Muscle layer of colon (tissue), 2 donors: Measurements from ENCODE around the gene P2RX2.

Experiments used
- H3K27ac ChIP-seq: one replicate; pipeline ENCODE4 v1.7.0; 2013; ENCODE audit warnings: low read depth, mild to moderate bottlenecking, low read length, moderate library complexity
- H3K27me3 ChIP-seq, 2 donors: one replicate each; pipeline ENCODE4 v1.7.0; 2013; ENCODE audit warnings: low read length in 2 of 2, mild to moderate bottlenecking in 2 of 2; ENCODE audit not compliant: insufficient read depth in 2 of 2, control insufficient read depth in 1 of 2
- H3K36me3 ChIP-seq: one replicate; pipeline ENCODE4 v1.7.0; 2013; ENCODE audit warnings: mild to moderate bottlenecking, low read length; ENCODE audit not compliant: insufficient read depth
- H3K4me1 ChIP-seq: one replicate; pipeline ENCODE4 v1.7.0; 2013; ENCODE audit warnings: mild to moderate bottlenecking, low read length; ENCODE audit not compliant: insufficient read depth
- H3K4me3 ChIP-seq, 2 donors: one replicate each; pipeline ENCODE4 v1.7.0; 2013; ENCODE audit warnings: low read length in 2 of 2, low read depth in 1 of 2, mild to moderate bottlenecking in 1 of 2, moderate library complexity in 1 of 2
- H3K9ac ChIP-seq: one replicate; pipeline ENCODE4 v1.7.0; 2013; ENCODE audit warnings: low read length
- H3K9me3 ChIP-seq: one replicate; pipeline ENCODE4 v1.7.0; 2013; ENCODE audit warnings: mild to moderate bottlenecking, low read length
- donor health status: abdominal sarcoma.
- donor health status: Adenocarcinoma of cecum.

P2RX2 gene

DNA sequence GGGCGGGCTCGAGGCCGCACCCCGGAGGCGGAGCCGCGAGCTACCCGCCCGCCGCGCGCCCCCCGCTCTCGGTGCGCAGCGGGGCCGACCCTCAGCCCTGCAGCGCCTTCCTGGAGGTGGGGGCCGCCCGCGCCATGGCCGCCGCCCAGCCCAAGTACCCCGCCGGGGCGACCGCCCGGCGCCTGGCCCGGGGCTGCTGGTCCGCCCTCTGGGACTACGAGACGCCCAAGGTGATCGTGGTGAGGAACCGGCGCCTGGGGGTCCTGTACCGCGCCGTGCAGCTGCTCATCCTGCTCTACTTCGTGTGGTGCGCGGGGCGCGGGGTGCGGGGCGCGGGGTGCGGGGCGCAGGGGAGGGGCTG, at the start of gene P2RX2:
P2RX2 (plus strand) TSS at position 94 of the 361 bp plus-strand sequence; CDS start at position 135, 41 bp downstream.
- Histone ChIP-seq H3K4me3 (no peak within 1 kb of the TSS), H3K27me3 (peaks cover 27 to 51% of the 10 kb centered on the region in 2 donors), H3K4me1 (peaks cover 8% of the 10 kb centered on the region), H3K36me3 (no peaks in the 10 kb centered on the region), H3K9ac (no peak within 1 kb of the TSS), H3K9me3 (peaks cover 4% of the 10 kb centered on the region), H3K27ac (no peak within 1 kb of the TSS)

DNA sequence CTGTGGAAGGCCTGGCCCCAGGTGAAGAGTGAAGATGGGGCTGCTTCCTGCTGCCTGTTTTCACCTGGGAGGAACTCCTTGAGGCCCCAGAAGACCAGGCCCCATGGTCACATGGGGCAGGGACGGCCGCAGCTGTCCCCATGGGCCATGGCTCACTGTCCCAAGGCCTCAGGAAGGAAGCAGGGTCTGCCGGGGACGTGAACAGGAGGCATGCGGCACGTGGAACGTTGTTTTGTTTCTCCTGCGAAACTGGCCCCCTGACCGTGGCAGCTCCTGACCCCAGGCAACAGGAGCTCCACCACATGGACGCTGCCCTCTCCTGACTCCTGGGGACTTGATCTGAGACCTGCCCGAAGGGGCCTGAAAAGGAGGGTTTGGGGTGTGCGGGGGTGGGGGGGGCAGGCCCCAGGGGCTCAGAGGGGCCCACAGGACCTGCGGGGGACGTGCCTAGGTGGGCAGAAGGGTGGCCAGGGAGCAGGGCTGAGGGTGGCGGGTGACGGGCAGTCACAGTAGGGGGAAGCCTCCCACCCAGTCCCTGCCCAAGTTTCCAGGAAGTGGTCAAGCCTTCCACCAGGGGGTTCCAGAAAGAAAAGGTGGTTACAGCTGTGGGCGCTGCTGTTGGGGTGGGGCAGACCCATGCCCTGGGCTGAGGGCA, 49.6 kb upstream of the P2RX2 start:
- Histone ChIP-seq H3K36me3 (no peaks in the 10 kb centered on the region), H3K27ac (no peak overlapping the region), H3K4me3 (no peak overlapping the region), H3K27me3 (no peaks in the 10 kb centered on the region), H3K4me1 (no peaks in the 10 kb centered on the region), H3K9ac (no peak overlapping the region), H3K9me3 (no peaks in the 10 kb centered on the region)

DNA sequence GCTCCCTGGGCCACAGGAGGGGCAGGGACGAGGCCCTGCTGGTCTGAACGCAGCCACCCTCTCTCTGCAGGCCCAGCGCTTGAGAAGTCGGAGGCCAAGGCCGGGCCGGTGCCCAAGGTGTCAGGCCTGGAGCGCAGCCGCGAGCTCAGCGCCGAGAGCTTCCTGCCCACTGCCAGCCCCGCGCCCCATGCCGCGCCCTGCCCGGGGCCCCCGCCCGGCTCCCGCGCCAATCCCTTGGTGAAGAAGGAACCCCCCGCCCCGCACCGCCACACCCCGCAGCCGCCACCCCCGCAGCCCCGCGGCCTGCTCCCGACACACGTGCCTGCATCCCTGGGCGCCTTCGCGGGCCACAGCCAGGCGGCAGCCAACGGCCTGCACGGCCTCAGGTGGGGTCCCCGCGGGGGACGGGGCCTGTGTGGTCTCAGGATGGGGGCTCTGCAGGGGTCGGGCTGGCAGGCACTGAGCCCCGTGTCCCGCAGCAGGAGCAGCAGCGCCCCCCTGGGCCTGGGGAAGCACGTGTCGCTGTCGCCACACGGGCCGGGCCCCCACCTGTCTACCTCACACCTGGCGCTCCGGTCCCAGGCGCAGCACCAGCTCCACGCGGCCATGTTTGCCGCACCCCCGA, 48.6 kb upstream of the P2RX2 start:
- no peaks in the 10 kb centered on the region for H3K27me3 ChIP-seq
- no peak overlapping the region for H3K9ac ChIP-seq
- no peaks in the 10 kb centered on the region for H3K36me3 ChIP-seq
- H3K4me1 ChIP-seq, result no peaks in the 10 kb centered on the region
- H3K4me3 ChIP-seq, result no peak overlapping the region
- no peak overlapping the region for H3K27ac ChIP-seq
- no peaks in the 10 kb centered on the region for H3K9me3 ChIP-seq

DNA sequence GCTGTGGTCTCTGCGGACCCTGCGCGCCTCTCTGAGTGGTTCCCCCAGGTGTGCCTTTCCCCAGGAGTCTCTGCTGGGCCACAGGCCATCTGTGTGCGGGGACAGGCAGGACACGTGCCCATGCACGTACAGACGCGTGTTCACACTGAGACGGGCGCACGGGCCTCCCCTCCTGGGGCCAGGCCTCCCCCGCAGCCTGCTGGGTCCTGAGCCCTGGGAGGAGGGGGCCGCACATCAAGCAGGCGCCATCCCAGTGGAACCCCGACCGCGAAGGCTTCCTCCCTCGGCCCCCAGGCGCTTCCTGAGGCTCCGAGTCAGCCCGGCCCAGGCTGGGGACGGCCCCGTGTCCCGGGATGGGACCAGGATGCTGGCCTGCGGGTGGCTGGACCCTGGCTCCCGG, 47.9 kb upstream of the P2RX2 start:
- Histone ChIP-seq H3K36me3 (no peaks in the 10 kb centered on the region), H3K9me3 (no peaks in the 10 kb centered on the region), H3K27me3 (no peaks in the 10 kb centered on the region), H3K4me1 (no peaks in the 10 kb centered on the region), H3K4me3 (no peak overlapping the region), H3K27ac (no peak overlapping the region), H3K9ac (no peak overlapping the region)

DNA sequence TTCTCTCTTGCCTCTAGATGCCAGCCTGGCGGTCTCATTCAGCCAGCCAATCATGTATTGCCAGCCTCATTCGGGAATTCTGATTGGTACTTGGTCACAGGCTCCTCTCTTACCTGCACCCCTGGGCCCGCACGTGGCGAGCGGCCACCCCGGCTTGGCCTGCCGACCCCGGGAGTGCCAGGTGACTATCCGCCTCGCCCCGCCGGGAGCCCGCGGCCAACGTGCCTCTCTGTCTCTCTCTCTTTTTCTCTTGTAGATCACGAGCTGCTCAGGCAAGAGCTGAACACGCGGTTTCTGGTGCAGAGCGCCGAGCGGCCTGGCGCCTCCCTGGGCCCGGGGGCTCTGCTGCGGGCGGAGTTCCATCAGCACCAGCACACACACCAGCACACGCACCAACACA, 47.5 kb upstream of the P2RX2 start:
- H3K9ac ChIP-seq, result no peak overlapping the region
- H3K4me1 ChIP-seq, result no peaks in the 10 kb centered on the region
- H3K27me3 ChIP-seq, result no peaks in the 10 kb centered on the region
- no peak overlapping the region for H3K4me3 ChIP-seq
- no peak overlapping the region for H3K27ac ChIP-seq
- H3K36me3 ChIP-seq, result no peaks in the 10 kb centered on the region
- H3K9me3 ChIP-seq, result no peaks in the 10 kb centered on the region

DNA sequence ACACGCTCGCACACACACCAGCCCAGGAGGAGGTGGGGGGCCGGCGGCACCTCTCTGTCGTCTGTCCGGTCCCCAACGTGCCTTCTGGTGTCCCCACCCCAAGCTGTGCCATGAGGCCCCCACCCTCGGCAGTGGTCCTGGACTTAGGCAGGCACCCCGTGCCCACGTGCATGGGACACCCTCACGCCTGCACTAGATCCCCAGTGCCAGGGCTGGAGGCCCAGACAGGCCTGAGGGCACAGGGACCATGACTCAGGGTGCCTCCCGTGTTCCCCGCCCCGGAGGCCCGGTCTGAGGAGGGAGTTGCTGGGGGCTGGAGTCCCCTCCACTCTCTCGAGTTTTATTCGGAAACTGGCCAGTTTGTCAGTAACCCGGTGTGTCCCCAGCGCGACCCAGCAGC, 47.0 kb upstream of the P2RX2 start:
- Histone ChIP-seq H3K4me3 (no peak overlapping the region), H3K9ac (no peak overlapping the region), H3K36me3 (no peaks in the 10 kb centered on the region), H3K27me3 (no peaks in the 10 kb centered on the region), H3K9me3 (no peaks in the 10 kb centered on the region), H3K27ac (no peak overlapping the region), H3K4me1 (no peaks in the 10 kb centered on the region)

DNA sequence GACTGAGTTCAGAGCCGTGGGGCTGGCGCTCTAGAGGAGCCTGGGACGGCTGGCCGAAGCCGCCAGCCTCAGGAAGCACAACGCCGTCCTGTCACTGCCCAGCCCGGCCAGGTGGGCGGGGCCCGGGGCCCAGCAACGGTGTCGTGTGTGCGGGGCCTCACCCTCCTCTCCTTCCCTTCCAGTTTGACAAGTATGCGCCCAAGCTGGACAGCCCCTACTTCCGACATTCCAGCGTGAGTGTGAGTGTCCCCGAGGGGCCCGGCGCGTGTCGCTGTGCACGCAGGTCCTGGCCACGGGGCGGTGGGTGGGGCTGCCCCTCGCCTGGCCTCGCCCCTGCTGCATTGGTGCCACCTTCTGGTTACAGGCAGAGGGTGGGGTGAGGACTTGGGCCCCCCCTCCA, 46.5 kb upstream of the P2RX2 start:
- H3K4me1 ChIP-seq, result no peaks in the 10 kb centered on the region
- H3K36me3 ChIP-seq, result no peaks in the 10 kb centered on the region
- H3K4me3 ChIP-seq, result no peak overlapping the region
- no peak overlapping the region for H3K9ac ChIP-seq
- no peaks in the 10 kb centered on the region for H3K9me3 ChIP-seq
- no peak overlapping the region for H3K27ac ChIP-seq
- H3K27me3 ChIP-seq, result no peaks in the 10 kb centered on the region

DNA sequence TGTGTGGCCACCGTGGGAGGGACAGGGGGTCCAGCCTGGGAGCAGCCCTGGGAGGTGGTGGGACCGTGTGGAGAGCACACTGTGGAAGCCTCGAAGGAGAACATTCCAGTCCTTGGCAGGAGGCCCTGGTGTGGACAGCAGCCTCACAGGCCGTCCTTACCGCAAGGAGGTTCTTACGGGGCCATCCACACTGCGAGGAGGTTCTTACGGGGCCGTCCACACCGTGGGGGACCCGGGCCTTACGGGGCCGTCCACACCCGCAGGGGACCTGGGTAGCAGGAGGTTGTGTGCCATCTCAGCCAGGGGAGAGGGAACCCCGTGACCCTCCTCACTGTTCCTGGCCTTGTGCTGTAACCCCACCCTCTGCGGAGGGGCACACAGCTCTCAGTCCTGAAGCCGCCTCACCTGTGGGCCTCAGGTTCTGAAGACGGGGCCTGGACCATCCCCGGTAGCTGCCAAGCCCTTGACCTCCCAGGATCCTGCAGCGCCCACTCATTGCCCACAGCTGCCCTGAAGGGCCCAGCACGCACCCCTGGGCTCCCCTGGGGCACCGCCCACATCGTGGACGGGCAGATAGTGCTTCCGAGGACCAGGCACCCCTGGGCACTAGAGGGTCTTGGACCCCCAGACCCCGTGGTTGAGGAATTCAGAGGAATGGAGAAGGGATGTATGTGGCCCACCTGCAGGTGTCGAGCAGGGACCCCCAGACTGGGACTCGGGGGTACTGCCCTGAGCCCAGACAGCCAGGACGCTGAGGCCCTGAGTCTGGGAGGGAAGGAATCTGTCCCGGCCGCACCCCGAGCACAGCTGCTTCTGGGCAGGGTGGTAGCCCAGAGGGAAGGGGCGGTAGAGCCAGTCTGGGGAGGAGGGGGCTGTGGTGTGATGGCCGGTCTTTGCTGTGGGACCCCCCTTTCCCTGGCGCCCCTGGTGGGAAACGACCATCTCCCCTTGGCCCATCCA, 45.5 kb upstream of the P2RX2 start:
- Histone ChIP-seq H3K9me3 (no peaks in the 10 kb centered on the region), H3K36me3 (peaks cover 5% of the 10 kb centered on the region), H3K9ac (no peak overlapping the region), H3K27me3 (no peaks in the 10 kb centered on the region), H3K4me3 (no peak overlapping the region), H3K4me1 (no peaks in the 10 kb centered on the region), H3K27ac (no peak overlapping the region)

DNA sequence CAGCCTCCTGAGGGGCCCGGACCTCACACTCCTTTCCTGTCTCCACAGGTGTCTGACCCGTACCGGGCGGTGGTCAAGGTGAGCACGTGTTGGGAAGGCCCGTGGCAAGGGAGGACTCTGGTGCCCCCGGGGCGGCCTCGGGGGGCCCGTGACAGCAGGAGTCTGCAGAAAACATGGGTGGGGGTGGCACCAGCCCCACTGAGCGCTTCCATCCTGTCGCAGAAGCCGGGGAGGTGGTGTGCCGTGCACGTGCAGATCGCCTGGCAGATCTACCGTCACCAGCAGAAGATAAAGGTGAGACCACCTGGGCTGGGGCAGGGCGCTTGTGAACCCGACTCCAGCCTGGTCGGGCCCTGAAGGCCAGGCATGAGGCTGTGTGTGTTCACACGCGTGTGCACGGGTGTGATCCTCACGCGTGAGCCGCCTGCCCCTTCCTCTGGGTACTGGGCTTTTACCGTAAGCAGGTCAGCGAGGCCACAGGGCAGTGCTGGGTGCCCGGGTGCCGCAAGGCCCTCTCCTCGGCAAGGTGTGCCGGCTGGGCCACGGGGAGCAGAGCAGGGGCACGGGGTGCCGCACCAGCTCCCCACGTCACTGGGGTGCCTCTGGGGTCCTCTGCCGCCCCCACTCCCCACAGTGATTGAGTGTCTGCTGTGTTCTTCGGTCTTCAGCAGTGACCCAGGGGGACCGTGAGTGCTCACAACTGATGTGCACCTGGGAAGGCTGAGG, 44.1 kb upstream of the P2RX2 start:
- H3K4me3 ChIP-seq, result no peak overlapping the region
- H3K27me3 ChIP-seq, result no peaks in the 10 kb centered on the region
- H3K9ac ChIP-seq, result no peak overlapping the region
- no peaks in the 10 kb centered on the region for H3K4me1 ChIP-seq
- peaks cover 12% of the 10 kb centered on the region for H3K36me3 ChIP-seq
- H3K9me3 ChIP-seq, result no peaks in the 10 kb centered on the region
- H3K27ac ChIP-seq, result no peak overlapping the region

DNA sequence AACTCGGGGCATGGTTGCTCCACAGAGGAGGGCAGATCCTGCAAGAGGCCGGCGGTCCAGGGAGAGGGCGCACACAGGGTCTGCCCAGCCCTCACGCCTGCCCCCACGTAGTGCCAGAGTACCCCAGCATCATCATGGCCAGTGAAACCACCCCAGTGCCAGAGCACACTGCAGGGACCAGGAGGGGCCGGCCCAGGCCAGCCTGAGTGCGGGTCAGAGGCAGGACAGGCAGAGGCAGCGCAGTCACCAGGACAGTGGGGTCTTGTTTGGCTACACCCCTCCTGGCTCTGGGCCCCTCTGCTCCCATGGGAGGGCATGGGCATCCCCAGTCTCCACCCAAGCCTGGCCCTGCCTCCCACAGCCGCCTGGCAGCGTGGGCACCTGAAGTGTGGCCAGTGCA, 42.9 kb upstream of the P2RX2 start:
- Histone ChIP-seq H3K36me3 (peaks cover 13% of the 10 kb centered on the region), H3K4me1 (no peaks in the 10 kb centered on the region), H3K9me3 (no peaks in the 10 kb centered on the region), H3K9ac (no peak overlapping the region), H3K4me3 (no peak overlapping the region), H3K27me3 (no peaks in the 10 kb centered on the region), H3K27ac (no peak overlapping the region)

DNA sequence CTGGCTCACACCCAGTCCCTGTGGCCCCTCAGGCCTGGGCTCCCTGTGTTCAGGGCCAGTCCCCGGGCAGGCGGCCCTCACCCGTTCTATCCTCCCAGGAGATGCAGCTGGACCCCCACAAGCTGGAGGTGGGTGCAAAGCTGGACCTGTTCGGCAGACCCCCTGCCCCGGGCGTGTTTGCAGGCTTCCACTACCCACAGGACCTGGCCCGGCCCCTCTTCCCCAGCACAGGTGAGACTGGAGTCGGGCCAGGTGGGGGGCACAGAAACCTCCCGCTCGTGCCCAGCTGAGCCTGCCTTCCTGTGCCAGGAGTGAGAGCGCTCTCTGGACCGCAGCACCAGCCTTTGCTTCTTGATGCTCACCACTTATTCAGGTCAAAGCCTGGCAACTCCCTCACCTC, 41.9 kb upstream of the P2RX2 start:
- H3K36me3 ChIP-seq, result peaks cover 13% of the 10 kb centered on the region
- no peaks in the 10 kb centered on the region for H3K9me3 ChIP-seq
- H3K9ac ChIP-seq, result no peak overlapping the region
- no peak overlapping the region for H3K27ac ChIP-seq
- no peaks in the 10 kb centered on the region for H3K27me3 ChIP-seq
- no peaks in the 10 kb centered on the region for H3K4me1 ChIP-seq
- no peak overlapping the region for H3K4me3 ChIP-seq
